Upper lobe of right lung (tissue), 1 donor: ENCODE results near the gene ADSL. TPM values are rescaled to one million over a fixed set of nuclear protein-coding genes. Genes with fewer than 3 reads are reported as not detected.

Source experiments
- ATAC-seq: fragments of 200-7000 bp; cut with Tn5 transposase; one replicate; pipeline ENCODE4 v1.9.1; 2020; ENCODE audit warnings: mild to moderate bottlenecking, moderate library complexity
- DNase-seq: peaks from one replicate; pipeline ENCODE4 v3.0.0-alpha.2; 2020
- H3K27ac ChIP-seq: fragments of 200-600 bp; one replicate; pipeline ENCODE4 v1.8.0; 2022
- H3K27me3 ChIP-seq: fragments of 200-600 bp; one replicate; pipeline ENCODE4 v1.8.0; 2022; ENCODE audit warnings: mild to moderate bottlenecking
- H3K36me3 ChIP-seq: fragments of 200-600 bp; one replicate; pipeline ENCODE4 v1.8.0; 2022
- H3K4me1 ChIP-seq: fragments of 200-600 bp; one replicate; pipeline ENCODE4 v1.8.0; 2022
- H3K4me3 ChIP-seq: fragments of 200-600 bp; one replicate; pipeline ENCODE4 v1.8.0; 2022; ENCODE audit warnings: mild to moderate bottlenecking
- H3K9me3 ChIP-seq: fragments of 200-600 bp; one replicate; pipeline ENCODE4 v1.8.0; 2022
- intact Hi-C: fragments of 100-400 bp; cut with DNase I; formaldehyde crosslinking; loops from one replicate; pipeline ENCODE4 v1.11.0; 2022
- total RNA-seq: library from RNA; stranded (reverse); fragmentation: NEBNext Ultra II Directional; extraction: Animal tissue kit (Norgen Biotek cat#: 25700); gene quantifications from one replicate; pipeline ENCODE4 v1.2.1, GENCODE V29; 2021
- TF ChIP-seq, protein P1 (sequence below): fragments of 200-600 bp; IDR thresholded peaks from one replicate; pipeline ENCODE4 v1.8.0; 2022; ENCODE audit warnings: antibody characterized with exemption
- donor health status: DM: no; HTN: yes; CAD: no; lungs with severe emphysema.

ADSL gene
- total RNA-seq, 1 donor from 2014 or later = 38.7 TPM

DNA sequence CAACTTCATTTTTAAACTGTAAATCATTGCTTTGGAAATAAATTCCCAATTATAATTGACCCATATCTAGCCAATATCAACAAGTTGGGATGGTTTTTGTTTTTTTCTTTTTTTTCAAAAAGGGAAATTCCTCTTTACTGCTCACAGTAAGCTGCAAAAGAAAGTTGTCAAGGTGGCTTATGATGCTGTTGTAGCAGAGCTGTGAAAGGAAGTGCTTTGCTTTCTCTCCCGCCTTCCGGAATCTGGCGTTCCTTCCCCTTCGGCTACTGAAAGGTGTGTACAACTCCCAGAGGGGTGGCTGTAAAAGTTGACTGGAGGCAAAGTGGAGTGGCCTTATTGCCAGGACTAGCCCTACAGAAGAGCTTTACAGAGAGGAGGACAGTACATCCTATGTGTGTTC is 16.2 kb upstream of the ADSL start:
- no peak for ATAC-seq
- intact Hi-C loops = no loop called here
- TF ChIP-seq, protein P1, sequence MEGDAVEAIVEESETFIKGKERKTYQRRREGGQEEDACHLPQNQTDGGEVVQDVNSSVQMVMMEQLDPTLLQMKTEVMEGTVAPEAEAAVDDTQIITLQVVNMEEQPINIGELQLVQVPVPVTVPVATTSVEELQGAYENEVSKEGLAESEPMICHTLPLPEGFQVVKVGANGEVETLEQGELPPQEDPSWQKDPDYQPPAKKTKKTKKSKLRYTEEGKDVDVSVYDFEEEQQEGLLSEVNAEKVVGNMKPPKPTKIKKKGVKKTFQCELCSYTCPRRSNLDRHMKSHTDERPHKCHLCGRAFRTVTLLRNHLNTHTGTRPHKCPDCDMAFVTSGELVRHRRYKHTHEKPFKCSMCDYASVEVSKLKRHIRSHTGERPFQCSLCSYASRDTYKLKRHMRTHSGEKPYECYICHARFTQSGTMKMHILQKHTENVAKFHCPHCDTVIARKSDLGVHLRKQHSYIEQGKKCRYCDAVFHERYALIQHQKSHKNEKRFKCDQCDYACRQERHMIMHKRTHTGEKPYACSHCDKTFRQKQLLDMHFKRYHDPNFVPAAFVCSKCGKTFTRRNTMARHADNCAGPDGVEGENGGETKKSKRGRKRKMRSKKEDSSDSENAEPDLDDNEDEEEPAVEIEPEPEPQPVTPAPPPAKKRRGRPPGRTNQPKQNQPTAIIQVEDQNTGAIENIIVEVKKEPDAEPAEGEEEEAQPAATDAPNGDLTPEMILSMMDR = no peak

DNA sequence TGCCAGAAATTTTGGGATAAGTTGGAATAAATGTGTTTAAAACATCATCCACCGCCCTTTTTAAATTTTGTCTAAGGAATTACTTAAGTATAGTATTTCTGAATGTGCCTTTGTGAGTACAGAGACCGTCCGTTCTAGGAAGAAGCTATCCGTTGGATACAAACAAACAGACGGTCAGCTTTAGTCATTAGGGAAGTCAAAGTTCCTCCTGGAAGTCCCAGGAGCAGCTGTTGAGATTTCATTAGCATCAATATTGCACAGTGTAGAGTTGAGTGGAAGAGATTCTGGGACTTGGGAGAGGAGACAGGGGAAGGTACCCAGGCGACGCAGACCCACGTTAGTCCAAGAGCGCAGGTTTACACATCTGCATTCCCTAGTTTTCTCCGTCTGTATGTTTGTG is 15.7 kb upstream of the ADSL start:
- peaks cover 6% of the 10 kb centered on the region for H3K4me1 ChIP-seq
- intact Hi-C loops = no loop called here

More for the DNA sequence above, 16.2 kb upstream of the ADSL start:
- Histone ChIP-seq H3K27ac (no peak overlapping the region), H3K4me3 (no peak overlapping the region), H3K36me3 (peaks cover 27% of the 10 kb centered on the region), H3K9me3 (no peaks in the 10 kb centered on the region), H3K27me3 (no peaks in the 10 kb centered on the region), H3K4me1 (peaks cover 6% of the 10 kb centered on the region)
- no peak for DNase-seq

DNA sequence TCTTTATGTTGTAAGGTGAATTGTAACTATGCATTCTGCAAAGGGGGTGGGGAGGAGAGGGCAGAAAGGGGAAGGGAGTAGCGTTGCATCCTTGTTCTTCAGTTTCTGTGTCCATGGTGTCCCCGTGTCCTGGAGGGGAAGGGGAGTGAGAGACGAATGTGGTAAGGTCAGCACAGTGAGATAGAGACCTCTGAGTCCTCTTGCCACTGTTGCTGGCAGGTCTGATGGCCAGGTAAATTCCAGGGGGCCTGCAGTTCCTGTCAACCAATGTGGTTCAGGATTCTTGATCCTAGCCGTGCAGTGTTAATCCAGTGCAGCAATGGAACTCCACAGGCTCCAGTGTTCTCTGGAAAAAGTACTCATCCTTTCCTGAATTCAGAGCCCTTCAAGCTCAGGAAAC is 14.6 kb upstream of the ADSL start:
- peaks cover 6% of the 10 kb centered on the region for H3K4me1 ChIP-seq
- TF ChIP-seq, protein P1 = no peak
- H3K36me3 ChIP-seq = peaks cover 14% of the 10 kb centered on the region
- DNase-seq (no peak), ATAC-seq (no peak)
- H3K27me3 ChIP-seq = no peaks in the 10 kb centered on the region
- intact Hi-C loops = no loop called here
- no peak overlapping the region for H3K27ac ChIP-seq
- no peak overlapping the region for H3K4me3 ChIP-seq
- H3K9me3 ChIP-seq = no peaks in the 10 kb centered on the region

More for the DNA sequence above, 15.7 kb upstream of the ADSL start:
- Histone ChIP-seq H3K27ac (no peak overlapping the region), H3K27me3 (no peaks in the 10 kb centered on the region), H3K4me3 (no peak overlapping the region), H3K9me3 (no peaks in the 10 kb centered on the region), H3K36me3 (peaks cover 22% of the 10 kb centered on the region)
- ATAC-seq = peak; percentile 31
- DNase-seq = no peak
- TF ChIP-seq, protein P1 = no peak

DNA sequence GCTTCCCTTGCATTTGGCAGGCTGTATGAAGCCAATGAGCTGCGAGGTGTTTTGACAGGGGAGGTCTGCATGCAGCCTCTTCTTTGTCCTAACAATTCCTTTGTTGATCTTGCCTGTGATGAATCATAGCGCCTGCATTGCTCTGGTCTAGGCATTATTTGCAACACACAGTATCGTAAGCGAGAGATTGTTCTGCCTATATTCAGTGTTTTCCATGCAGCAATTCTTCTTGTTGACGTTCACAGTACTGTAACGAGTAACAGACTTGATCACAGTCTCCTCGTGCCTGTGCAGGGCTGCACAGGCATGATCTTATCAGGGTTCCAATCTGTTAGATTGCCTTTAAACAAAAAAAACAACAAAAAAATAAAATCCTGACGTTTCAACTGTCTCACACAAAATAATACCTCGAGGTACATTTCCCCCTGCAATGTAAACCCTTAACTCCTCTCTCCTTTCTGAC is 13.9 kb upstream of the ADSL start:
- no peak for ATAC-seq
- Histone ChIP-seq H3K27ac (no peak overlapping the region), H3K4me1 (peaks cover under 1% of the 10 kb centered on the region), H3K9me3 (no peaks in the 10 kb centered on the region), H3K36me3 (peaks cover 14% of the 10 kb centered on the region), H3K4me3 (no peak overlapping the region), H3K27me3 (no peaks in the 10 kb centered on the region)
- TF ChIP-seq, protein P1 = no peak
- intact Hi-C loops = no loop called here
- DNase-seq = no peak

DNA sequence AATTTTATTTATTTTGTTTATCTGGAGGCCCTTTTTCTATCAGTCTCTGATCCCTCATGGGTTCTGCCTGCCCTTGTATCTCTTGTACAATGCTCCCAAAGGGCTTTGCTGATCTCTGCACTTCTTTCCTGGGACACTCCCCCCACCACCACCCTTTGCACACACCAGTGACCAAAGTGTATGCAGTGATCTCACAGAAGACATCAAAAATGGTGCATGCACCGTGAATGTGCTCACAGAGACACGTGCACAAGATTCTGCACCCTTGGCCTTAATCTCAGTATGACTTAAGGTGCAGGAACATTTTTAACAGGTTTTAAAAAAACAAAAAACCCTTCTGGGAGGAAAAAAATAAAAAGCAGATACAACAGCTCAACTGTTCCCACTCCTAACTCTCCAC is 12.2 kb upstream of the ADSL start:
- TF ChIP-seq, protein P1 = no peak
- DNase-seq = no peak
- no peaks in the 10 kb centered on the region for H3K9me3 ChIP-seq
- peaks cover 14% of the 10 kb centered on the region for H3K36me3 ChIP-seq
- intact Hi-C loops = no loop called here
- H3K27ac ChIP-seq = no peak overlapping the region
- no peaks in the 10 kb centered on the region for H3K27me3 ChIP-seq
- ATAC-seq = no peak
- H3K4me1 ChIP-seq = no peaks in the 10 kb centered on the region
- no peak overlapping the region for H3K4me3 ChIP-seq

DNA sequence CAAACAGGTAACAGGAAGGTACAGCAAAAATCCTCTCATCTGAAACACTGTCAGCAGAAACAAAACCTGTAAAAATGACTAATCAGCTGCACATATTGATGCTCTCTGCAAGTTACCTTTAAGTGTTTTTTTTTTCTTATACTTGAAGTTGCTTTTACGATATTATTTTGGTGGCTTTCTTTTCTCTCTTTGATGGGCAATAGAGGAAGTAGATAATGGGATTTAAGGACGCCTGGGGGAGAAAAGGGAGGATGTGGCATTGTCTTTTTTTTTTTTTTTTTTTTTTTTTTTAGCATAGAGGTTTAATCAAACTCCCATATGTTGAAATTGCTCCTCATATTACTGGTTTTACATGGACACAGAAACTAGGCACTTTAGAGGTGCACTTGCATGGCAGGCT is 11.4 kb upstream of the ADSL start:
- intact Hi-C loops = no loop called here
- DNase-seq (no peak), ATAC-seq (no peak)
- H3K9me3 ChIP-seq = no peaks in the 10 kb centered on the region
- H3K36me3 ChIP-seq = peaks cover 13% of the 10 kb centered on the region
- no peak overlapping the region for H3K27ac ChIP-seq
- TF ChIP-seq, protein P1 = no peak
- H3K4me1 ChIP-seq = no peaks in the 10 kb centered on the region
- no peak overlapping the region for H3K4me3 ChIP-seq
- no peaks in the 10 kb centered on the region for H3K27me3 ChIP-seq
